BLaER1 treated with 17β-estradiol and CSF1 and Interleukin-3, amounts not matched to agents 10 nM and 100 nM (cell line): ENCODE measurements around the gene CLDN25.

Source experiments
- H3K27ac ChIP-seq, 11 experiments: shearing (Covaris generic); formaldehyde crosslinking; 2 replicates each; pipeline ENCODE4 v1.8.1; 2022
- H3K27me3 ChIP-seq, 11 experiments: shearing (Covaris generic); formaldehyde crosslinking; 2 replicates each; pipeline ENCODE4 v1.8.1; 2022
- H3K36me3 ChIP-seq, 11 experiments: shearing (Covaris generic); formaldehyde crosslinking; 2 replicates each; pipeline ENCODE4 v1.8.1; 2022
- H3K4me1 ChIP-seq, 10 experiments: shearing (Covaris generic); formaldehyde crosslinking; 2 replicates each; pipeline ENCODE4 v1.8.1; 2022
- H3K4me2 ChIP-seq, 11 experiments: shearing (Covaris generic); formaldehyde crosslinking; 2 replicates each; pipeline ENCODE4 v1.8.1; 2022
- H3K4me3 ChIP-seq, 10 experiments: shearing (Covaris generic); formaldehyde crosslinking; 2 replicates each; pipeline ENCODE4 v1.8.1; 2022
- H3K9ac ChIP-seq, 11 experiments: shearing (Covaris generic); formaldehyde crosslinking; 2 replicates each; pipeline ENCODE4 v1.8.1; 2022
- H3K9me3 ChIP-seq, 11 experiments: shearing (Covaris generic); formaldehyde crosslinking; replicated peaks in 1 of 11; 2 replicates each; pipeline ENCODE4 v1.8.1; 2022
- H4K20me1 ChIP-seq, 11 experiments: shearing (Covaris generic); formaldehyde crosslinking; 2 replicates each; pipeline ENCODE4 v1.8.1; 2022
- Cebpa-rat ChIP-seq, 11 experiments: shearing (Covaris generic); IDR thresholded peaks; 2 replicates each; pipeline ENCODE4 v1.8.1; 2022

The CLDN25 gene

GRCh38 chr11:113796663-113797259, 17.2 kb downstream of the CLDN25 start:
- Histone ChIP-seq H4K20me1 (no peaks in the 10 kb centered on the region), H3K27ac (no peak overlapping the region), H3K4me3 (no peak overlapping the region), H3K9me3 (no peaks in the 10 kb centered on the region), H3K9ac (no peak overlapping the region), H3K4me2 (no peak overlapping the region), H3K4me1 (no peaks in the 10 kb centered on the region), H3K36me3 (peaks cover 27 to 50% (median 41%) of the 10 kb centered on the region in 11 experiments), H3K27me3 (no peaks in the 10 kb centered on the region)
- TF ChIP-seq Cebpa-rat (IDR thresholded peaks at IDR 0.05), result no peak

- H4K20me1 ChIP-seq, result no peaks in the 10 kb centered on the region
- no peak for TF ChIP-seq Cebpa-rat (IDR thresholded peaks at IDR 0.05)
- H3K27me3 ChIP-seq, result no peaks in the 10 kb centered on the region
- no peaks in the 10 kb centered on the region for H3K4me1 ChIP-seq
- peaks cover 83 to 100% (median 92%) of the 10 kb centered on the region in 11 experiments for H3K36me3 ChIP-seq
- no peak overlapping the region for H3K4me3 ChIP-seq
- no peak overlapping the region for H3K9ac ChIP-seq
- H3K4me2 ChIP-seq, result no peak overlapping the region
- H3K27ac ChIP-seq, result no peak overlapping the region
- H3K9me3 ChIP-seq, result no peaks in the 10 kb centered on the region
Measured at GRCh38 chr11:113802621-113803020, 23.0 kb downstream of the CLDN25 start.

- Histone ChIP-seq H3K4me2 (no peak overlapping the region), H3K27ac (no peak overlapping the region), H4K20me1 (no peaks in the 10 kb centered on the region), H3K9me3 (no peaks in the 10 kb centered on the region), H3K27me3 (no peaks in the 10 kb centered on the region), H3K9ac (no peak overlapping the region), H3K36me3 (peaks cover 88 to 100% (median 95%) of the 10 kb centered on the region in 11 experiments), H3K4me1 (no peaks in the 10 kb centered on the region), H3K4me3 (no peak overlapping the region)
- no peak for TF ChIP-seq Cebpa-rat (IDR thresholded peaks at IDR 0.05)
Measured at GRCh38 chr11:113805640-113806039, 26.0 kb downstream of the CLDN25 start.

- no peak overlapping the region for H3K4me3 ChIP-seq
- no peak overlapping the region for H3K27ac ChIP-seq
- no peaks in the 10 kb centered on the region for H4K20me1 ChIP-seq
- no peak for TF ChIP-seq Cebpa-rat (IDR thresholded peaks at IDR 0.05)
- peaks cover 82 to 100% (median 95%) of the 10 kb centered on the region in 11 experiments for H3K36me3 ChIP-seq
- no peaks in the 10 kb centered on the region for H3K4me1 ChIP-seq
- H3K27me3 ChIP-seq, result no peaks in the 10 kb centered on the region
- H3K9me3 ChIP-seq, result no peaks in the 10 kb centered on the region
- no peak overlapping the region for H3K9ac ChIP-seq
- H3K4me2 ChIP-seq, result no peak overlapping the region
Measured at GRCh38 chr11:113806406-113806805, 26.8 kb downstream of the CLDN25 start.

- Histone ChIP-seq H3K4me1 (no peaks in the 10 kb centered on the region), H3K9ac (no peak overlapping the region), H3K4me3 (no peak overlapping the region), H3K27me3 (no peaks in the 10 kb centered on the region), H3K9me3 (no peaks in the 10 kb centered on the region), H3K27ac (no peak overlapping the region), H3K4me2 (no peak overlapping the region), H4K20me1 (no peaks in the 10 kb centered on the region), H3K36me3 (peaks cover 71 to 100% (median 92%) of the 10 kb centered on the region in 11 experiments)
- no peak for TF ChIP-seq Cebpa-rat (IDR thresholded peaks at IDR 0.05)
Measured at GRCh38 chr11:113808931-113809330, 29.3 kb downstream of the CLDN25 start.

GRCh38 chr11:113814181-113814580, 34.6 kb downstream of the CLDN25 start:
- Histone ChIP-seq H3K4me2 (no peak overlapping the region), H3K27ac (no peak overlapping the region), H3K36me3 (peaks cover 36 to 87% (median 73%) of the 10 kb centered on the region in 11 experiments), H3K9ac (no peak overlapping the region), H4K20me1 (no peaks in the 10 kb centered on the region), H3K4me3 (no peak overlapping the region), H3K9me3 (no peaks in the 10 kb centered on the region), H3K4me1 (no peaks in the 10 kb centered on the region), H3K27me3 (no peaks in the 10 kb centered on the region)
- TF ChIP-seq Cebpa-rat (IDR thresholded peaks at IDR 0.05), result no peak

GRCh38 chr11:113817162-113817561, 37.6 kb downstream of the CLDN25 start:
- Histone ChIP-seq H4K20me1 (no peaks in the 10 kb centered on the region), H3K4me1 (no peaks in the 10 kb centered on the region), H3K27ac (no peak overlapping the region), H3K9ac (no peak overlapping the region), H3K36me3 (peaks cover 40 to 85% (median 72%) of the 10 kb centered on the region in 11 experiments), H3K4me3 (no peak overlapping the region), H3K27me3 (no peaks in the 10 kb centered on the region), H3K9me3 (peaks cover 0 to 5% (median 0%) of the 10 kb centered on the region in 11 experiments; a peak in 1 of 22 replicates), H3K4me2 (no peak overlapping the region)
- TF ChIP-seq Cebpa-rat (IDR thresholded peaks at IDR 0.05), result no peak

- H3K36me3 ChIP-seq, result peaks cover 41 to 85% (median 72%) of the 10 kb centered on the region in 11 experiments
- no peak overlapping the region for H3K27ac ChIP-seq
- no peak overlapping the region for H3K4me3 ChIP-seq
Measured at GRCh38 chr11:113817626-113818025, 38.0 kb downstream of the CLDN25 start.

GRCh38 chr11:113818426-113818825, 38.8 kb downstream of the CLDN25 start:
- Histone ChIP-seq H3K36me3 (peaks cover 49 to 85% (median 72%) of the 10 kb centered on the region in 11 experiments), H3K9me3 (peaks cover 0 to 5% (median 0%) of the 10 kb centered on the region in 11 experiments; a peak in 1 of 22 replicates), H3K4me3 (no peak overlapping the region)

More at GRCh38 chr11:113817626-113818025, 38.0 kb downstream of the CLDN25 start:
- Histone ChIP-seq H3K4me2 (no peak overlapping the region), H3K9me3 (peaks cover 0 to 5% (median 0%) of the 10 kb centered on the region in 11 experiments; a peak in 1 of 22 replicates), H3K9ac (no peak overlapping the region), H3K27me3 (no peaks in the 10 kb centered on the region), H3K4me1 (no peaks in the 10 kb centered on the region), H4K20me1 (no peaks in the 10 kb centered on the region)
- no peak for TF ChIP-seq Cebpa-rat (IDR thresholded peaks at IDR 0.05)

GRCh38 chr11:113827477-113827876, 47.9 kb downstream of the CLDN25 start:
- Histone ChIP-seq H3K9ac (no peak overlapping the region), H3K4me3 (no peak overlapping the region), H3K4me1 (no peaks in the 10 kb centered on the region), H3K4me2 (no peak overlapping the region), H3K36me3 (peaks cover 59 to 99% (median 84%) of the 10 kb centered on the region in 11 experiments), H3K9me3 (peaks cover 0 to 16% (median 9%) of the 10 kb centered on the region in 11 experiments; a peak in 13 of 22 replicates), H3K27me3 (no peaks in the 10 kb centered on the region), H4K20me1 (no peaks in the 10 kb centered on the region), H3K27ac (no peak overlapping the region)
- no peak for TF ChIP-seq Cebpa-rat (IDR thresholded peaks at IDR 0.05)

More at GRCh38 chr11:113818426-113818825, 38.8 kb downstream of the CLDN25 start:
- Histone ChIP-seq H3K9ac (no peak overlapping the region), H3K27ac (no peak overlapping the region), H4K20me1 (no peaks in the 10 kb centered on the region), H3K4me1 (no peaks in the 10 kb centered on the region), H3K27me3 (no peaks in the 10 kb centered on the region), H3K4me2 (no peak overlapping the region)
- no peak for TF ChIP-seq Cebpa-rat (IDR thresholded peaks at IDR 0.05)
